IMR-90 (cell line): ENCODE results near the gene PCDHGA6. TPM values are rescaled to one million over a fixed set of nuclear protein-coding genes. Genes with fewer than 3 reads are reported as not detected.

Experiments used
- ATAC-seq: fragments of 200-7000 bp; cut with Tn5 transposase; 2 replicates; pipeline ENCODE4 v1.9.1; 2020; ENCODE audit warnings: low read depth, mild to moderate bottlenecking, moderate library complexity
- BruUV-seq: library from RNA; stranded (reverse); fragments of 400-500 nt; replicated peaks from 2 replicates; lab custom pipeline; 2021; lab: Mats Ljungman, UMichigan
- CTCF ChIA-PET: fragments of 300-600 bp; formaldehyde crosslinking; extraction: SDS; loops from one replicate; lab custom pipeline; 2021; ENCODE audit warnings: antibody characterized with exemption; lab: Yijun Ruan, JAX
- POLR2A ChIA-PET: fragments of 300-600 bp; sonication (Branson Sonifier 250); formaldehyde crosslinking; loops from one replicate; lab custom pipeline; 2022; ENCODE audit warnings: antibody characterized with exemption; ENCODE audit not compliant: unreplicated experiment; lab: Charles Lee
- DNase-seq: peaks from one replicate; pipeline ENCODE4 v3.0.0; 2013
- H2AFZ ChIP-seq: replicated peaks from 2 replicates; pipeline ENCODE3; 2013; ENCODE audit warnings: low read length, mild to moderate bottlenecking; ENCODE audit not compliant: poor library complexity
- H2AK5ac ChIP-seq: 2 replicates; pipeline ENCODE4 v1.6.1; 2013; ENCODE audit warnings: low read depth, low read length, inconsistent platforms
- H2AK9ac ChIP-seq: replicated peaks from 2 replicates; pipeline ENCODE3; 2013; ENCODE audit warnings: mild to moderate bottlenecking, low read depth, low read length, moderate library complexity; ENCODE audit not compliant: poor library complexity
- H2BK120ac ChIP-seq: 2 replicates; pipeline ENCODE4 v1.6.1; 2013; ENCODE audit warnings: low read depth, low read length, inconsistent platforms
- H2BK15ac ChIP-seq: 3 replicates; pipeline ENCODE4 v1.6.1; 2013; ENCODE audit warnings: low read depth, low read length, inconsistent platforms
- H2BK20ac ChIP-seq: 2 replicates; pipeline ENCODE4 v1.6.1; 2013; ENCODE audit warnings: low read depth, mild to moderate bottlenecking, inconsistent platforms, low read length, moderate library complexity
- H2BK5ac ChIP-seq: 2 replicates; pipeline ENCODE4 v1.6.1; 2013; ENCODE audit warnings: mild to moderate bottlenecking, low read depth, low read length, inconsistent platforms; ENCODE audit not compliant: poor library complexity, severe bottlenecking
- H3K14ac ChIP-seq: replicated peaks from 2 replicates; pipeline ENCODE4 v1.6.1; 2013; ENCODE audit warnings: low read depth, low read length, inconsistent platforms
- H3K18ac ChIP-seq: 2 replicates; pipeline ENCODE4 v1.6.1; 2013; ENCODE audit warnings: low read depth, low read length, control low read depth
- H3K23ac ChIP-seq: 2 replicates; pipeline ENCODE4 v1.6.1; 2013; ENCODE audit warnings: low read depth, low read length, inconsistent platforms
- H3K27ac ChIP-seq: 2 replicates; pipeline ENCODE4 v1.5.1; 2013; ENCODE audit warnings: mild to moderate bottlenecking, control low read depth, low read length; ENCODE audit not compliant: insufficient read depth
- H3K27me3 ChIP-seq: 2 replicates; pipeline ENCODE4 v1.6.1; 2013; ENCODE audit warnings: low read length; ENCODE audit not compliant: control insufficient read depth, insufficient read depth
- H3K36me3 ChIP-seq: 2 replicates; pipeline ENCODE4 v1.6.1; 2013; ENCODE audit warnings: low read length, mixed read lengths; ENCODE audit not compliant: control insufficient read depth, insufficient read depth
- H3K4ac ChIP-seq: 2 replicates; pipeline ENCODE4 v1.6.1; 2013; ENCODE audit warnings: low read depth, low read length, inconsistent platforms
- H3K4me1 ChIP-seq: 2 replicates; pipeline ENCODE4 v1.6.1; 2013; ENCODE audit warnings: low read length, mixed read lengths; ENCODE audit not compliant: control insufficient read depth, insufficient read depth
- H3K4me2 ChIP-seq: 2 replicates; pipeline ENCODE4 v1.6.1; 2013; ENCODE audit warnings: low read depth, mild to moderate bottlenecking, control low read depth, low read length, moderate library complexity
- H3K4me3 ChIP-seq: 2 replicates; pipeline ENCODE4 v1.5.1; 2013; ENCODE audit warnings: low read depth, mild to moderate bottlenecking, control low read depth, low read length, moderate library complexity; ENCODE audit not compliant: insufficient read depth
- H3K56ac ChIP-seq: 2 replicates; pipeline ENCODE4 v1.6.1; 2013; ENCODE audit warnings: low read length, inconsistent platforms; ENCODE audit not compliant: insufficient read depth; ENCODE audit errors: extremely low read depth
- H3K79me1 ChIP-seq, 2 experiments: 2 replicates each; pipeline ENCODE4 v1.6.1; 2013; ENCODE audit warnings: low read length in 2 of 2, inconsistent platforms in 1 of 2, low read depth in 1 of 2
- H3K9ac ChIP-seq: 2 replicates; pipeline ENCODE4 v1.6.1; 2013; ENCODE audit warnings: low read depth, low read length, control low read depth
- H3K9me1 ChIP-seq: 2 replicates; pipeline ENCODE4 v1.6.1; 2013; ENCODE audit warnings: low read length, inconsistent platforms; ENCODE audit not compliant: insufficient read depth
- H3K9me3 ChIP-seq: 2 replicates; pipeline ENCODE4 v1.6.1; 2013; ENCODE audit warnings: low read length; ENCODE audit not compliant: control insufficient read depth, insufficient read depth
- H4K20me1 ChIP-seq: 2 replicates; pipeline ENCODE4 v1.6.1; 2013; ENCODE audit warnings: low read length, inconsistent platforms; ENCODE audit not compliant: insufficient read depth
- H4K5ac ChIP-seq: 2 replicates; pipeline ENCODE4 v1.6.1; 2013; ENCODE audit warnings: mild to moderate bottlenecking, low read depth, low read length, control low read depth
- H4K8ac ChIP-seq, 2 experiments: 2 replicates each; pipeline ENCODE4 v1.6.1; 2013; ENCODE audit warnings: low read depth in 2 of 2, low read length in 2 of 2, control low read depth in 1 of 2, inconsistent platforms in 1 of 2
- H4K91ac ChIP-seq: 2 replicates; pipeline ENCODE4 v1.6.1; 2013; ENCODE audit warnings: low read depth, low read length, inconsistent platforms; ENCODE audit not compliant: insufficient read depth
- CEBPB ChIP-seq: IDR thresholded peaks from 2 replicates; pipeline ENCODE4 v1.6.1; 2012; ENCODE audit warnings: low read depth, low read length, improper control_type of control experiment
- WGBS, 2 experiments: methylation state at CpG; one replicate each; pipeline versions ENCODE4 v1.1.5 to v1.1.7; 2013; ENCODE audit warnings: missing lambda C conversion rate in 2 of 2; ENCODE audit not compliant: insufficient read length in 1 of 2; ENCODE audit errors: extremely low coverage in 2 of 2; 5-methylcytosine and 5-hydroxymethylcytosine counted together
- dilution Hi-C: fragments of 300-500 bp; cut with HindIII; formaldehyde crosslinking; loops from one replicate; pipeline ENCODE4 v1.14.3; 2018; ENCODE audit warnings: low sequenced_read_pairs; ENCODE audit not compliant: unreplicated experiment
- in situ Hi-C: fragments of 300-500 bp; cut with MboI; formaldehyde crosslinking; loops from 3 replicates; pipeline ENCODE4 v1.14.3; 2019; ENCODE audit warnings: low sequenced_read_pairs, inconsistent platforms, mixed read lengths
- intact Hi-C: fragments of 100-400 bp; cut with micrococcal nuclease; formaldehyde crosslinking; loops from 2 replicates; pipeline ENCODE4 v1.10.0; 2022
- polyA plus RNA-seq, 3 experiments: library from polyadenylated mRNA; depleted of rRNA; stranded (reverse); fragments of >200 nt; gene quantifications; 2 replicates each; pipeline ENCODE4 v1.2.3, GENCODE V29; 2012; ENCODE audit warnings: low replicate concordance in 1 of 3
- total RNA-seq: library from RNA; depleted of rRNA; stranded (reverse); fragments of >200 nt; gene quantifications from 2 replicates; pipeline ENCODE4 v1.2.3, GENCODE V29; 2012
- TF ChIP-seq, protein P1 (sequence below): fragments of 150-350 bp; IDR thresholded peaks from 2 replicates; pipeline ENCODE4 v1.6.1; 2016; ENCODE audit warnings: low read depth, mild to moderate bottlenecking, low read length, moderate library complexity, borderline replicate concordance

Gene PCDHGA6
- total and polyA plus RNA-seq, 2 of the 4 experiments (the other 2 are of a cell fraction) = 4.1 to 4.7 TPM

DNA sequence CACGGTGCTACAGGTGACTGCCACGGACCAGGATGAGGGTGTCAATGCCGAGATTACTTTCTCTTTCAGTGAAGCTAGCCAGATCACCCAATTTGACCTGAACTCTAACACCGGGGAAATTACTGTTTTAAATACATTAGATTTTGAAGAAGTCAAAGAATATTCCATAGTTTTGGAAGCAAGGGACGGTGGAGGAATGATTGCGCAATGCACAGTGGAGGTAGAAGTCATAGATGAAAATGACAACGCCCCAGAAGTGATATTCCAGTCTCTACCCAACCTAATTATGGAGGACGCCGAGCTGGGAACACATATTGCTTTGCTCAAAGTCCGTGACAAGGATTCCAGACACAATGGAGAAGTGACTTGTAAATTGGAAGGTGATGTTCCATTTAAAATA is 15.0 kb downstream of the PCDHGA6 start:
- no peaks in the 10 kb centered on the region for H3K9me1 ChIP-seq
- no peak overlapping the region for H4K5ac ChIP-seq
- H2AK9ac ChIP-seq = no peak overlapping the region
- no peak overlapping the region for H2BK15ac ChIP-seq
- dilution Hi-C loops (no loop called here), intact Hi-C loops (no loop called here), in situ Hi-C loops (no loop called here)
- H2BK5ac ChIP-seq = no peak overlapping the region
- H3K56ac ChIP-seq = no peak overlapping the region
- H2BK20ac ChIP-seq = no peak overlapping the region
- ATAC-seq (no peak), DNase-seq (no peak)
- TF ChIP-seq, protein P1, sequence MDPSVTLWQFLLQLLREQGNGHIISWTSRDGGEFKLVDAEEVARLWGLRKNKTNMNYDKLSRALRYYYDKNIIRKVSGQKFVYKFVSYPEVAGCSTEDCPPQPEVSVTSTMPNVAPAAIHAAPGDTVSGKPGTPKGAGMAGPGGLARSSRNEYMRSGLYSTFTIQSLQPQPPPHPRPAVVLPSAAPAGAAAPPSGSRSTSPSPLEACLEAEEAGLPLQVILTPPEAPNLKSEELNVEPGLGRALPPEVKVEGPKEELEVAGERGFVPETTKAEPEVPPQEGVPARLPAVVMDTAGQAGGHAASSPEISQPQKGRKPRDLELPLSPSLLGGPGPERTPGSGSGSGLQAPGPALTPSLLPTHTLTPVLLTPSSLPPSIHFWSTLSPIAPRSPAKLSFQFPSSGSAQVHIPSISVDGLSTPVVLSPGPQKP = no peak
- TF ChIP-seq CEBPB = peak; percentile 95
- no peak overlapping the region for H3K9ac ChIP-seq
- no peaks in the 10 kb centered on the region for H3K27me3 ChIP-seq
- no peak overlapping the region for H4K91ac ChIP-seq
- no peak overlapping the region for H3K27ac ChIP-seq
- ChIA-PET POLR2A (no interaction called here), CTCF (no interaction called here)
- H3K4me3 ChIP-seq = no peak overlapping the region
- H2BK120ac ChIP-seq = no peak overlapping the region
- no peak overlapping the region for H2AFZ ChIP-seq
- no peaks in the 10 kb centered on the region for H4K20me1 ChIP-seq
- H3K23ac ChIP-seq = no peak overlapping the region
- WGBS, 2 experiments = no CpG with 5 or more reads among the region's 10 CpGs
- H3K4ac ChIP-seq = no peak overlapping the region
- no peak overlapping the region for H2AK5ac ChIP-seq
- no peak overlapping the region for H3K18ac ChIP-seq
- H3K4me2 ChIP-seq = peak overlapping the region; percentile 9; the same call in 1 of the 2 replicates
- peaks cover 19% of the 10 kb centered on the region for H3K36me3 ChIP-seq
- BruUV-seq = no TSS peak
- no peak overlapping the region for H4K8ac ChIP-seq
- H3K14ac ChIP-seq = no peak overlapping the region
- H3K4me1 ChIP-seq = peaks cover 1% of the 10 kb centered on the region; the same call in 1 of the 2 replicates
- H3K79me1 ChIP-seq = peaks cover 7% of the 10 kb centered on the region in 2 experiments; a peak in 3 of 4 replicates
- peaks cover 50% of the 10 kb centered on the region for H3K9me3 ChIP-seq
